ENCODE data around the gene NAXE. TPM values are rescaled to one million over a fixed set of nuclear protein-coding genes. Genes with fewer than 3 reads are reported as not detected.
"Not testable (repeated sequence)": the region's sequence is repeated elsewhere in the genome, so short reads cannot be mapped to it uniquely, and the experiment has no call there.

NAXE gene
- total and polyA plus RNA-seq, 2 of the 13 experiments (the other 11 are each of a cell fraction or from before 2014, with no cell fraction given), result 39.4 to 59.4 TPM

- TF ChIP-seq U2AF1 (optimal IDR thresholded peaks at IDR 0.05; ENCODE audit: low read depth, low read length) (no peak), SMYD3 (CRISPR knock-in tag; IDR thresholded peaks at IDR 0.05) (no peak), ELF3 (CRISPR knock-in tag; IDR thresholded peaks at IDR 0.05) (no peak), NFYB (CRISPR knock-in tag; IDR thresholded peaks at IDR 0.05) (no peak), GRHL1 (CRISPR knock-in tag; conservative IDR thresholded peaks at IDR 0.05) (no peak), ZNF615 (CRISPR knock-in tag; IDR thresholded peaks at IDR 0.05; ENCODE audit: borderline replicate concordance) (no peak), ZNF326 (CRISPR knock-in tag; IDR thresholded peaks at IDR 0.05; ENCODE audit: borderline replicate concordance) (no peak), SETDB1 (CRISPR knock-in tag; IDR thresholded peaks at IDR 0.05; ENCODE audit: borderline replicate concordance) (no peak), BCL6 (CRISPR knock-in tag; IDR thresholded peaks at IDR 0.05) (no peak), PCBP1 (IDR thresholded peaks at IDR 0.05; ENCODE audit: borderline replicate concordance, low read depth, low read length) (no peak), IKZF1 (IDR thresholded peaks at IDR 0.05) (no peak), ETV6 (CRISPR knock-in tag; conservative IDR thresholded peaks at IDR 0.05) (no peak), NFYC (CRISPR knock-in tag; IDR thresholded peaks at IDR 0.05) (no peak), ZBTB39 (CRISPR knock-in tag; IDR thresholded peaks at IDR 0.05) (no peak)
Measured at GRCh38 chr1:156602557-156602993, 11.0 kb downstream of the NAXE start (continued).

- H3K27me3 ChIP-seq (ENCODE audit: control insufficient read depth in 1 of 2, insufficient read depth in 2 of 2, low read length in 2 of 2); H3K36me3 ChIP-seq (replicated peaks in 1 of 2; ENCODE audit: control insufficient read depth in 1 of 2, insufficient read depth in 2 of 2, low read length in 2 of 2); intact Hi-C loops (cut with micrococcal nuclease; ENCODE audit: unreplicated experiment); H3K79me2 ChIP-seq (ENCODE audit: insufficient read depth, low read length); H3K4me3 ChIP-seq (replicated peaks in 1 of 3; ENCODE audit: insufficient read depth in 1 of 3, low read depth in 2 of 3, low read length in 3 of 3); DNase-seq (ENCODE audit: low spot score); H3K4me2 ChIP-seq (ENCODE audit: low read depth, low read length); H2AFZ ChIP-seq (ENCODE audit: low read length); FAIRE-seq; H3K27ac ChIP-seq (ENCODE audit: extremely low read length, insufficient read depth, low read length); in situ Hi-C loops (cut with HindIII; ENCODE audit: extremely low pct_ligation_motif_present, low pct_unique_long_range_greater_than_20kb); ATAC-seq; BruUV-seq (replicated peaks); H4K20me1 ChIP-seq (ENCODE audit: insufficient read depth, low read length); H3K9me3 ChIP-seq (ENCODE audit: low read length); H3K9ac ChIP-seq (ENCODE audit: insufficient read depth, low read depth, low read length); POLR2A ChIA-PET: not testable (repeated sequence)
- 4% methylated on average over 4 of the region's 4 CpGs for WGBS (ENCODE audit: low lambda C conversion rate)
- CTCF ChIA-PET (ENCODE audit: low intra/inter-chr PET ratio, low total read pairs), result interaction anchor here (3.5 kb wide), 1 partner anchor 24 kb away, joined by 86 read pairs; no protein-coding TSS in a partner anchor
- H3K4me1 ChIP-seq (ENCODE audit: insufficient read depth, low read length), result peaks cover 24% of the 10 kb centered on the region
Measured at GRCh38 chr1:156607344-156607743, 15.8 kb downstream of the NAXE start.

Measured in HepG2 (cell line).